KOPT-K1 (cell line): ENCODE measurements around the gene SLC3A2.

Experiments used
- H3K27ac ChIP-seq: fragments of 200-600 bp; sonication (generic); 2 replicates; pipeline ENCODE4 v1.5.1; 2016; ENCODE audit warnings: antibody characterized with exemption, mild to moderate bottlenecking, low read depth, low read length; ENCODE audit not compliant: poor library complexity, severe bottlenecking
- H3K36me3 ChIP-seq: fragments of 200-600 bp; sonication (generic); 2 replicates; pipeline ENCODE4 v1.5.1; 2017; ENCODE audit warnings: antibody characterized with exemption, mild to moderate bottlenecking, low read length, moderate library complexity; ENCODE audit not compliant: insufficient read depth
- H3K9me3 ChIP-seq: fragments of 200-600 bp; sonication (generic); 2 replicates; pipeline ENCODE4 v1.5.1; 2017; ENCODE audit warnings: antibody characterized with exemption, low read length, mild to moderate bottlenecking; ENCODE audit not compliant: insufficient read depth, poor library complexity, severe bottlenecking

The SLC3A2 gene

GRCh38 chr11:62883673-62884072, 3.0 kb downstream of the SLC3A2 start:
- Histone ChIP-seq H3K36me3 (peaks cover 81% of the 10 kb centered on the region), H3K9me3 (no peaks in the 10 kb centered on the region), H3K27ac (no peak overlapping the region)

- Histone ChIP-seq H3K36me3 (peaks cover 86% of the 10 kb centered on the region), H3K9me3 (no peaks in the 10 kb centered on the region), H3K27ac (no peak overlapping the region)
Measured at GRCh38 chr11:62885137-62885750, 4.5 kb downstream of the SLC3A2 start.

GRCh38 chr11:62888406-62888805, 7.7 kb downstream of the SLC3A2 start:
- Histone ChIP-seq H3K36me3 (peaks cover 69% of the 10 kb centered on the region), H3K27ac (no peak overlapping the region), H3K9me3 (no peaks in the 10 kb centered on the region)

GRCh38 chr11:62889126-62889483, 8.4 kb downstream of the SLC3A2 start:
- H3K9me3 ChIP-seq, result no peaks in the 10 kb centered on the region
- H3K36me3 ChIP-seq, result peaks cover 62% of the 10 kb centered on the region
- H3K27ac ChIP-seq, result no peak overlapping the region

GRCh38 chr11:62889484-62890437, 9.1 kb downstream of the SLC3A2 start:
- no peak overlapping the region for H3K27ac ChIP-seq
- no peaks in the 10 kb centered on the region for H3K9me3 ChIP-seq
- peaks cover 55% of the 10 kb centered on the region for H3K36me3 ChIP-seq

- no peak overlapping the region for H3K27ac ChIP-seq
- peaks cover 30% of the 10 kb centered on the region for H3K36me3 ChIP-seq
- H3K9me3 ChIP-seq, result no peaks in the 10 kb centered on the region
Measured at GRCh38 chr11:62892077-62892922, 11.6 kb downstream of the SLC3A2 start.

GRCh38 chr11:62895501-62895900, 14.8 kb downstream of the SLC3A2 start:
- Histone ChIP-seq H3K27ac (no peak overlapping the region), H3K36me3 (no peaks in the 10 kb centered on the region)

GRCh38 chr11:62896049-62896448, 15.4 kb downstream of the SLC3A2 start:
- no peaks in the 10 kb centered on the region for H3K36me3 ChIP-seq
- H3K27ac ChIP-seq, result no peak overlapping the region
- no peaks in the 10 kb centered on the region for H3K9me3 ChIP-seq

More at GRCh38 chr11:62895501-62895900, 14.8 kb downstream of the SLC3A2 start:
- no peaks in the 10 kb centered on the region for H3K9me3 ChIP-seq

- Histone ChIP-seq H3K36me3 (no peaks in the 10 kb centered on the region), H3K27ac (no peak overlapping the region), H3K9me3 (no peaks in the 10 kb centered on the region)
Measured at GRCh38 chr11:62897311-62897710, 16.6 kb downstream of the SLC3A2 start.

GRCh38 chr11:62898027-62898426, 17.3 kb downstream of the SLC3A2 start:
- Histone ChIP-seq H3K9me3 (no peaks in the 10 kb centered on the region), H3K36me3 (no peaks in the 10 kb centered on the region)

GRCh38 chr11:62902932-62903331, 22.2 kb downstream of the SLC3A2 start:
- Histone ChIP-seq H3K9me3 (no peaks in the 10 kb centered on the region), H3K27ac (no peak overlapping the region), H3K36me3 (no peaks in the 10 kb centered on the region)

More at GRCh38 chr11:62898027-62898426, 17.3 kb downstream of the SLC3A2 start:
- no peak overlapping the region for H3K27ac ChIP-seq

- Histone ChIP-seq H3K36me3 (no peaks in the 10 kb centered on the region), H3K27ac (no peak overlapping the region), H3K9me3 (no peaks in the 10 kb centered on the region)
Measured at GRCh38 chr11:62905296-62905695, 24.6 kb downstream of the SLC3A2 start.

- Histone ChIP-seq H3K9me3 (no peaks in the 10 kb centered on the region), H3K36me3 (no peaks in the 10 kb centered on the region), H3K27ac (no peak overlapping the region)
Measured at GRCh38 chr11:62905927-62906531, 25.3 kb downstream of the SLC3A2 start.

GRCh38 chr11:62908468-62909072, 27.9 kb downstream of the SLC3A2 start:
- H3K9me3 ChIP-seq, result no peaks in the 10 kb centered on the region
- no peaks in the 10 kb centered on the region for H3K36me3 ChIP-seq
- H3K27ac ChIP-seq, result no peak overlapping the region
